Stimulated activated CD4-positive, alpha-beta T cell treated with anti-CD3 and anti-CD28 coated beads, Interleukin-15, amount 100 ng/mL, for 1 hour (primary cell): ENCODE measurements around the gene OR14I1.
"Not testable (repeated sequence)": the region's sequence is repeated elsewhere in the genome, so short reads cannot be mapped to it uniquely, and the experiment has no call there.

Experiments
- DNase-seq, 2 donors: peaks; one replicate each; pipeline ENCODE4 v3.0.0-alpha.2; 2020; ENCODE audit warnings: low read depth in 1 of 2, low spot score in 1 of 2

The OR14I1 gene

DNA sequence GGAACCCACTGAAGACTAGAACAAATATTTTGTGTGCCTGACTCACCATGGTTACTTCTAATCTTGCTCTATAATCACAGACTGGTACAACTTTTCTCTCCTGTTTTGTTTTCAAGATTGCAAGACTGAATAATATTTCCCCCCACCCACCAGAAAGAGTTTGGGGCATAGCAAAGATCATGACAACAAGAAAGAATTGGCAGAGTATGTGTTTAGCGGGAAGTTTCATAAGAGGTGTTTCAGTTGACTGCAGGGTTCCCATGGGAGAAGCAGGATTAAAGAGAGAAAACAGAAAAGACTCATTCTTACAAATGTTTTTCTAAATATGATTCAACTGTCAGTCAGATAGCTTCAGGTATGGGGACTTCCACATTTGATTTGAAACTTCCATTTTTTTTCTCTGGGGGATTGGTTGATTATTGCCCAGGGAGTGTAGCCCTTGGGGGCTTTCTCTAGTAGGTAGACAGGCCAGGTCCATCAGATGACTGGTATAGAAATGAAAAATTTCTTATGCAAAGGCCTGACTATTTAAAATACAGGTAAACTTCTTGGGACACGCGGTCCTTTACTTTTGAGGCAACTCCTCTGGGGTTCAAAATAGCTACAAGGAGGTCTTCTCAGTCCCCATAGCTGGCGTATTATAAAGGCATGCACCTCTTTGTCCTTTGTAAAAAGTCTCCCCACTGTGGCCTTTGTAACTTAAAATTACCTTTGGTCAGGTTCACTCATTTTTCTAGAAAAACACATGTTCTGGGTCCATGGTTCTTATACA is 13.9 kb downstream of the OR14I1 start:
- no peak for DNase-seq

DNA sequence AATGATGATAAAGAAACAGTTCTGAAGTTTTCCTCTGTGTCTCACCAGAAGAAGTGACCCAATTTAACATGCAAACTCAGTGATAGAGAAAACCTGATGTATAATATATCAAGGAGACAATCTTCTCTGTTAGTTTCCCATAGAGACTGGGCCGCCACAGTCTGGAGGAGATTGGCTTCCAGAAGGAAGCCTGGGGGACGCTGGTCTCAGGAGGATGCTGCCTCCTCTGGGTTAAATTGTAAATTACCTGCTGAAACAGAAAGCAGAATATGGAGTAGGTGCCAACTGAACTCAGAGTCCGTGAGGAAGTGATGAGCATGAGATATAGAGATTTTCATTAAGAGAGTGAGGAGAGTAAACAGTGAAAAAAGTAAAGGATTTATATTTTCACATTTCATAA is 15.8 kb downstream of the OR14I1 start:
- DNase-seq, result no peak

DNA sequence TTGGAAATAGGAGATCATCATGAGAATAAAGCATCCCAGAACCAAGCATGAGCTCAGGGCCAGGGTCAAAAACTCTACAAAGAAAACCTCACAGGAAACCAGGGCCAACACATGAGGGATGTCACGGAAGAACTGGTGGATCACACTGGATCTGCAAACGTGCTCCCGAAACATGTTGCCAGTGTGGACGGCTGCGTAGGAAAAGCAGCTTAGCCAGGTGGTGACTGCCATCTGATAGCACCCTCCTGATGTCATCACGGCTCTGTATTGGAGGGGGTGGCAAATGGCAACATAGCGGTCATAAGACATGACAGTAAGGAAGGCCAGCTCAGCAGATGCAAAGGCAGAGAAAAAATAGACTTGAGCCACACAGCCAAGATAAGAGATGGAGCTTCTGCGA is 20.9 kb downstream of the OR14I1 start:
- DNase-seq, result no peak

DNA sequence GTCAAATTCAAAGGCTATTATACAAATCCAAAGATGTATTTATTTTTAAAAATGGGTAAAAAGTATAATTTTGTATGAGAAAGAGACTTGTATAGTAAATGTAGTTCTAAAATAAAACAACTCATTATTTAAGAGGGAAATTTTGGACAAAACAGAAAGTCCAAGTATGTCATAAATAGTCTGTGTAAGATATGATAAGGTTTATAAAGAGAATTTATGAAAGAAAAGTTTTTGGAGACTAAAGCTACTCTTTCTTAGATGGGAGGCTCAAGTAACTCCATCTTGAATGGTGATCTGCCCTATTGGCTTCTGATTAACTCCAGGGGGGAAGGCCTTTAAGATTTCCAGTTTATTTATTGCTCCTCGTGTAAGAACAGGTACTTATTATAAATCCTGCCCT is 32.6 kb downstream of the OR14I1 start:
- DNase-seq, result no peak

DNA sequence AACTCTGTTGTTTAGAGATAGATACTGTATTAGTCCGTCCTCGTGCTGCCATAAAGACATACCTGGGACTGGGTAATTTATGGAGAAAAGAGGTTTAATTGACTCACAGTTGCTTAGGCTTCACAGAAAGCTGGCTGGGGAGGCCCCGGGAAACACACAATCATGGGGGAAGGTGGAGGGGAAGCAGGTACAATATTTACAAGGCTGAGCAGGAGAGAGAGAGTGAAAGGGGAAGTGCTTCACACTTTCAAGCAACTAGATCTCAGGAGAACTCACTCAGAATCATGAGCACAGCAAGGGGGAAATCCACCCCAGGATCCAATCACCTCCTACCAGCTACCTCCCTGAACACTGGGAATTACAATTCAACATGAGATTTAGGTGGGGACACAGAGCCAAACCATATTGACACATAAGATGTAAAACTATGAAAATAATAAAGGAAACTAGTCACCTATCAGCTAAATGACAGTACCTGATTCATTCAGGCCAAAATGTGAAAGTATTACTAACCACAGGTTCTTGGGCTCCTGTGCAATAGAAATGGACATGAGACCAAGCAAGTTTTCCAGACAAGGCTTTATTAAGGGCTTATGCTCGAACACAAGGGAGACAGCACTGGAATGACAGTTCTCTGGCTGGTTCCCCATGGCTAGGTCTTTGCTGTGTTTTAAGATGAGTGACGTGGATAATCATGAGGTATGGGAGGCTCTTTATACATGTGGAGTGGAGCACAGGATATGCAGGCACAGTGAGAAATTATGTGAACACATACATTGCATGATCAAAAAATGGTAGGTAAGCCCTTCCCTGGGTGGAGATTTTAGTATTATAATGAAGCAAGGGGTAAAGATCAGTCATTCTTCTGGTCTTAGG is 38.9 kb downstream of the OR14I1 start:
- DNase-seq, result not testable (repeated sequence)

DNA sequence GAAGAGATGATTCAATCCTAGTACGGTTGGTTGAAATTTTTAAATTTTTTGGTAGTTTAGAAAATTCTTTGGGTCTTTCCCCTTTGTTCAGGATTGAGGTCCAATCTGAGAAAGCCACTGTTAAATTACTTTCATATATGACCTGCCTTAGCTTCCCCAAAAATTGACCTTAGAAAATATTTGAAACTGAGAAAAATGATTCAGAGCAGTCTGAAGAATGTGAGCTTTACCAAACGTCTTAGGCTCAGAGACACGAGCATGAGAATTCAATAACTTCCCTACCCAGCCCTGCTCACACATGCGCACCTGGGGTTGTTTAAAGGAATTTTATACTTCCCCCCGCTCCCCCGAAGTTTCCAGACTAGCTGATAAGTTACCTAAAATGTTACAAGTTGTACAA is 45.8 kb downstream of the OR14I1 start:
- DNase-seq, result not testable (repeated sequence)

DNA sequence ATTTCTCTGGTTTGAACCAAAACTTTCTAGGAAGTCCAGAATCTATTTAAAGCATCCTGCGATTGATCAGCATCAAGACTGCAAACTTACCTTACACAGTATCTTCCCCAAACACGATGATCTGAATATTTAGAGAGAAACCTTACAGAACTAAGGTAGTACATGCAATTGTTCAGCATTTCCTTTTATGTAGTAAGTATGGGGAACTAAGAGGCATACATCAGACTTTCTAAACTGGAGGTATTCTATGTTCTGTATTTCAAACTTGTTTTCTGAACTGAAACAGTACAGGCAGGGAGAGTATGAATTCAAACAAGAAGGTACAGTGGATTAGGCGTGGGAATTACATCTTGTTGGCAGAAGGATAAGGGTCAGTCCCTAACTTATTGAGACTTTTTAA is 47.2 kb downstream of the OR14I1 start, which contains the start of gene OR2T27:
TSS of gene OR2T27 (minus strand) at position 175 of the 400 bp plus-strand sequence. CDS start 4,644 bp downstream, outside the sequence.
- DNase-seq, result not testable (repeated sequence)
